ENCODE measurements around the gene STK32B.

GRCh38 chr4:5204781-5205180 lies 153.5 kb downstream of the STK32B start:
- TF ChIP-seq CTCF (IDR thresholded peaks at IDR 0.05): no peak
- TF ChIP-seq EZH2 (IDR thresholded peaks at IDR 0.05; ENCODE audit: borderline replicate concordance, insufficient read depth, low read depth, low read length, poor library complexity, severe bottlenecking): no peak
